Heart left ventricle (tissue), 13 donors: ENCODE data around the gene FLT4.

Source experiments
- POLR2A ChIP-seq, 2 donors: fragments of 450-650 bp; IDR thresholded peaks; one replicate each; pipeline ENCODE4 v1.6.1; 2017; ENCODE audit warnings: antibody characterized with exemption in 2 of 2, mild to moderate bottlenecking in 2 of 2, moderate library complexity in 2 of 2
- TF ChIP-seq, protein P1 (sequence below), 12 donors: fragments of 200-600 bp; sonication (generic) in 4 of 12; IDR thresholded peaks; one replicate each; pipeline versions ENCODE4 v1.5.0 to v1.8.0; 2018 to 2022; ENCODE audit warnings: antibody characterized with exemption in 12 of 12, mild to moderate bottlenecking in 5 of 12
- donor health status: ischemic (EF 13 %, LVEDD 7.1; RV severe dilation, severe dysfunction).
- donor health status: DM: no; HTN: yes; CAD: no.
- donor health status: DM: no; HTN: no; CAD: no.
- donor health status: ischemic (EF 25% LVEDD 6.9; RV normal size, moderate dysfunction).
- donor health status: ischemic (EF 25% LVEDD 5.7; RV mildly dilated, moderate dysfunction).
- donor health status: ischemic (EF 35%, LVEDD 5.7; RV mildly dilated, moderate dysfunction).
- donor health status: nonischemic (EF 11% LVEDD 7.7; RV severe dilation, severe dysfunction).
- donor health status: DM: yes; HTN: yes; CAD: no.
- donor health status: PGD.
- donor health status: ischemic (EF 29% LVEDD 5.4; RV normal size, mild dysfunction).
- donor health status: nonischemic (EF 23%, LVEDD 6.1; RV moderate dilation, normal function).

DNA sequence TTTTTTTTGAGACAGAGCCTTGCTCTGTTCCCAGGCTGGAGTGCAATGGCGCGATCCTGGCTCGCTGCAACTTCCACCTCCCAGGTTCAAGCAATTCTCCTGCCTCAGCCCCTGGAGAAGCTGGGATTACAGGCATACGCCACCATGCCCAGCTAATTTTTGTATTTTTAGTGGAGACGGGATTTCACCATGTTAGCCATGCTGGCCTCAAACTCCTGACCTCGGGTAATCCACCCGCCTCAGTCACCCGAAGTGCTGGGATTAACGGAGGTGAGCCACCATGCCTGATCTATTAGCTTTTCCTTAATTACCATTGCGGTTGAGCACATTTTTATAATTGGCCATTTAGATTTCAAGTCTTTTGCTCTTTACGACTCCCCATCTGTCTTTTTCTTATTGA is 2.9 kb upstream of the FLT4 start:
- no peak for TF ChIP-seq POLR2A (IDR thresholded peaks at IDR 0.05)
- TF ChIP-seq, protein P1, sequence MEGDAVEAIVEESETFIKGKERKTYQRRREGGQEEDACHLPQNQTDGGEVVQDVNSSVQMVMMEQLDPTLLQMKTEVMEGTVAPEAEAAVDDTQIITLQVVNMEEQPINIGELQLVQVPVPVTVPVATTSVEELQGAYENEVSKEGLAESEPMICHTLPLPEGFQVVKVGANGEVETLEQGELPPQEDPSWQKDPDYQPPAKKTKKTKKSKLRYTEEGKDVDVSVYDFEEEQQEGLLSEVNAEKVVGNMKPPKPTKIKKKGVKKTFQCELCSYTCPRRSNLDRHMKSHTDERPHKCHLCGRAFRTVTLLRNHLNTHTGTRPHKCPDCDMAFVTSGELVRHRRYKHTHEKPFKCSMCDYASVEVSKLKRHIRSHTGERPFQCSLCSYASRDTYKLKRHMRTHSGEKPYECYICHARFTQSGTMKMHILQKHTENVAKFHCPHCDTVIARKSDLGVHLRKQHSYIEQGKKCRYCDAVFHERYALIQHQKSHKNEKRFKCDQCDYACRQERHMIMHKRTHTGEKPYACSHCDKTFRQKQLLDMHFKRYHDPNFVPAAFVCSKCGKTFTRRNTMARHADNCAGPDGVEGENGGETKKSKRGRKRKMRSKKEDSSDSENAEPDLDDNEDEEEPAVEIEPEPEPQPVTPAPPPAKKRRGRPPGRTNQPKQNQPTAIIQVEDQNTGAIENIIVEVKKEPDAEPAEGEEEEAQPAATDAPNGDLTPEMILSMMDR (IDR thresholded peaks at IDR 0.05) = no peak
